ENCODE data around the gene TAF11L4.
"Not testable (repeated sequence)": the region's sequence is repeated elsewhere in the genome, so short reads cannot be mapped to it uniquely, and the experiment has no call there.

The TAF11L4 gene

DNA sequence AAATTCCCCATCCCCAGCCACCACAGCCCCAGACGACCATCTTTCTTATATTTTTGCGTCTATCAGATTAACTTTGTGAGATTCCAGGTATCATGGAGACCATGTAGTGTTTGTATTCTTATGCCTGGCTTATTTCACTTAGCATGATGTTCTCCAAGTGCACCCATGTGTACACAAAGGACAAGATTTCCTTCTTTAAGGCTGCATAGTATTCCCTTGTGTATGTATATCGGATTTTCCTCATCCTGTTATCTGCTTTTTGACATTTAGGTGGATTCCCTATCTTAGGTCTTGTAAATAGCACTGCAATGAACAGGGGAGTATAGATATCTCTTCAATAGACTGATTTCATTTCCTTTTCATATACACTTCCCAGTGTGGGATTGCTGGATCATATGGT lies 28.8 kb upstream of the TAF11L4 start:
- Histone ChIP-seq H3K36me3 (ENCODE audit: insufficient read depth, low read length) (no peaks in the 10 kb centered on the region), H3K27ac (no peak overlapping the region), H3K9me3 (ENCODE audit: low read depth, low read length) (no peaks in the 10 kb centered on the region), H3K4me3 (no peak overlapping the region), H3K9ac (ENCODE audit: insufficient read length) (no peak overlapping the region)
- DNase-seq (ENCODE audit: low read depth, low spot score): no peak
- TF ChIP-seq POLR2AphosphoS5 (IDR thresholded peaks at IDR 0.05; ENCODE audit: borderline replicate concordance, low read depth, low read length): no peak
- TF ChIP-seq FOXP2 (optimal IDR thresholded peaks at IDR 0.05; ENCODE audit: control extremely low read depth, extremely low read length, insufficient read depth): no peak
- no peak for TF ChIP-seq EZH2 (IDR thresholded peaks at IDR 0.05)

- no peak for DNase-seq (ENCODE audit: low read depth, low spot score)
- no peak overlapping the region for H3K27ac ChIP-seq
- no peak for TF ChIP-seq FOXP2 (optimal IDR thresholded peaks at IDR 0.05; ENCODE audit: control extremely low read depth, extremely low read length, insufficient read depth)
- TF ChIP-seq POLR2AphosphoS5 (IDR thresholded peaks at IDR 0.05; ENCODE audit: borderline replicate concordance, low read depth, low read length): no peak
- no peak for TF ChIP-seq EZH2 (IDR thresholded peaks at IDR 0.05)
- no peaks in the 10 kb centered on the region for H3K36me3 ChIP-seq (ENCODE audit: insufficient read depth, low read length)
- no peak overlapping the region for H3K4me3 ChIP-seq
- no peaks in the 10 kb centered on the region for H3K9me3 ChIP-seq (ENCODE audit: low read depth, low read length)
- H3K9ac ChIP-seq (ENCODE audit: insufficient read length): no peak overlapping the region
Measured at GRCh38 chr5:17497446-17497845, 24.2 kb upstream of the TAF11L4 start.

- not testable (repeated sequence) for H3K9ac ChIP-seq (ENCODE audit: insufficient read length); H3K4me3 ChIP-seq; DNase-seq (ENCODE audit: low read depth, low spot score); H3K9me3 ChIP-seq (ENCODE audit: low read depth, low read length); H3K27ac ChIP-seq; H3K36me3 ChIP-seq (ENCODE audit: insufficient read depth, low read length)
Measured at GRCh38 chr5:17497931-17498330, 23.7 kb upstream of the TAF11L4 start, which contains the start of gene TAF11L2. Gene TAF11L2, plus strand, starts transcription at chr5:17498231.

GRCh38 chr5:17511775-17512325 lies 9.8 kb upstream of the TAF11L4 start:
- no peak overlapping the region for H3K4me3 ChIP-seq
- no peak for DNase-seq (ENCODE audit: low read depth, low spot score)
- no peaks in the 10 kb centered on the region for H3K36me3 ChIP-seq (ENCODE audit: insufficient read depth, low read length)
- H3K27ac ChIP-seq: no peak overlapping the region
- H3K9me3 ChIP-seq (ENCODE audit: low read depth, low read length): no peaks in the 10 kb centered on the region
- no peak for TF ChIP-seq FOXP2 (optimal IDR thresholded peaks at IDR 0.05; ENCODE audit: control extremely low read depth, extremely low read length, insufficient read depth)
- H3K9ac ChIP-seq (ENCODE audit: insufficient read length): no peak overlapping the region

DNA sequence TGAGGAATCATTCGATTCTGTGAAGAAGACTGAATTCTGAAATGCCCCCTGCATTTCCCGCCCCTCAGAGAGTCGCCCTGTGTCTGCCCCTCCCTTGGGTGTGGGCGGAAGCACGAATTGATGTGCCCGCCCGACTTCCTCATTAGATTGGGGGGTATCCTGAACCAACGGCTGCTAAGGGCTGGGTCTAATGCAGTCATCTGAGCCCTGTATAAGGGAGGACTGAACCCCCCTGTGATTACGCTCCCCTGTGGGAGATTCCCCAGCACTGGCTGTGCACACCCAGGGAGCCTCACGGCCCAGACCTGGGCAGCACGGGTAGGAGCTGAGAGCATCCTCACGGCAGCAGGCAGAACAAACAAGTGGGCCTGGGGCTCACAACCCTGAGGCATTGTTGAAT lies 4.1 kb upstream of the TAF11L4 start:
- not testable (repeated sequence) for H3K9ac ChIP-seq (ENCODE audit: insufficient read length); H3K4me3 ChIP-seq; H3K9me3 ChIP-seq (ENCODE audit: low read depth, low read length); DNase-seq (ENCODE audit: low read depth, low spot score); H3K36me3 ChIP-seq (ENCODE audit: insufficient read depth, low read length); H3K27ac ChIP-seq

GRCh38 chr5:17518067-17518466 lies 3.5 kb upstream of the TAF11L4 start, which contains the start of gene TAF11L3:
Gene TAF11L3, plus strand, starts transcription at chr5:17518367.
- H3K4me3 ChIP-seq; DNase-seq (ENCODE audit: low read depth, low spot score); H3K9ac ChIP-seq (ENCODE audit: insufficient read length); H3K27ac ChIP-seq; H3K9me3 ChIP-seq (ENCODE audit: low read depth, low read length); H3K36me3 ChIP-seq (ENCODE audit: insufficient read depth, low read length): not testable (repeated sequence)

DNA sequence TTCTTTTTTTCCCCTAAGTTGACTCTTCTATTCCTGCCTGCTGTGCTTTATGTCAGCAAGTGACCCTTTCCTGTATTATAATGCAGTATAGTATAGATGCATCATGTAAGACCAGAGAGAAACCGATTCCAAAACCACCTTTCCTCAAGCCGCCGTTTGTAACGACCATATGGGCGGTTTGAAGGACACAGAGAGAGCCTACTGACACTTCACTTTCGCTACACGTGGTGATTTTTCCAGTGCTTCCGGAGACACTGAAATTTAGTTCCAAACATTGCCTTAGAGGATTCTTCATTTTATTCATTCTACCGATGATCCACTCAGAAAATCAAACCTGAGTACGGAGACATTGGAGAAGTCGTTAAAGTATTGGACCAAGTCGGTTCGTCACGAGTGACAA lies 2.1 kb upstream of the TAF11L4 start:
- not testable (repeated sequence) for DNase-seq (ENCODE audit: low read depth, low spot score); H3K9ac ChIP-seq (ENCODE audit: insufficient read length); H3K4me3 ChIP-seq; H3K27ac ChIP-seq; H3K9me3 ChIP-seq (ENCODE audit: low read depth, low read length); H3K36me3 ChIP-seq (ENCODE audit: insufficient read depth, low read length)

- H3K9me3 ChIP-seq (ENCODE audit: low read depth, low read length): not testable (repeated sequence)
Measured at GRCh38 chr5:17524935-17525334, 3.3 kb downstream of the TAF11L4 start, which contains the start of gene TAF11L5. Gene TAF11L5, plus strand, starts transcription at chr5:17525235.

DNA sequence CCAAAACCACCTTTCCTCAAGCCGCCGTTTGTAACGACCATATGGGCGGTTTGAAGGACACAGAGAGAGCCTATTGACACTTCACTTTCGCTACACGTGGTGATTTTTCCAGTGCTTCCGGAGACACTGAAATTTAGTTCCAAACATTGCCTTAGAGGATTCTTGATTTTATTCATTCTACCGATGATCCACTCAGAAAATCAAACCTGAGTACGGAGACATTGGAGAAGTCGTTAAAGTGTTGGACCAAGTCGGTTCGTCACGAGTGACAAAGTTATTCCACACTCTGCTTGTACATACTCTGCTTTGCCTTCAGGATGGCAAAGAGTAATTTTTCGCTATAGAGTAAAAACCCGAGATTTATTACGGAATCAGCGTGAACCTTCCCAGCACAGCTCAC lies 4.9 kb downstream of the TAF11L4 start:
- not testable (repeated sequence) for H3K9me3 ChIP-seq (ENCODE audit: low read depth, low read length); DNase-seq (ENCODE audit: low read depth, low spot score); H3K9ac ChIP-seq (ENCODE audit: insufficient read length); H3K36me3 ChIP-seq (ENCODE audit: insufficient read depth, low read length); H3K4me3 ChIP-seq; H3K27ac ChIP-seq

More at GRCh38 chr5:17524935-17525334, 3.3 kb downstream of the TAF11L4 start, which contains the start of gene TAF11L5:
- not testable (repeated sequence) for H3K4me3 ChIP-seq; H3K36me3 ChIP-seq (ENCODE audit: insufficient read depth, low read length); DNase-seq (ENCODE audit: low read depth, low spot score); H3K9ac ChIP-seq (ENCODE audit: insufficient read length); H3K27ac ChIP-seq

DNA sequence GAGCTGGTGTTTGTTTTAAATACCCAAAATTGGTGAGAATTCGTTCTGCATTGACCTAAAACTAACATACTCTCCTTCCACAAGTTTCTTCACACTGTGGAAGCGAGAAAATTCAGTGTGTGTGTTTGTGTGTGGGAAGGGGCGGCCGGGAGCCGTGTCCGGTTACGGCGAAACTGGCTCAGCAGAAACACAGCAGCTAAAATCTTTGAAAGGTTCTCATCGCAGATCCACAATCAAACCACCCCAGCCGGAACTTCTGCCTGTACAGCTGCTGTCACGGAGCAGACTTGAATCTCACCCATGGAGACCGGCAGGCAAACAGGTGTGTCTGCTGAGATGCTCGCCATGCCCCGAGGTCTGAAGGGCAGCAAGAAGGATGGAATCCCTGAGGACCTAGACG lies 6.8 kb downstream of the TAF11L4 start, which contains the start of gene TAF11L6:
Gene TAF11L6 (plus strand): TSS at position 301 of the 400 bp plus-strand sequence.
- DNase-seq (ENCODE audit: low read depth, low spot score); H3K27ac ChIP-seq; H3K4me3 ChIP-seq; H3K9ac ChIP-seq (ENCODE audit: insufficient read length); H3K36me3 ChIP-seq (ENCODE audit: insufficient read depth, low read length); H3K9me3 ChIP-seq (ENCODE audit: low read depth, low read length): not testable (repeated sequence)

Measured in SK-N-MC (cell line).